22Rv1 (cell line): ENCODE results near the gene CFAP54.

Experiments used
- ZFX ChIP-seq: fragments of 450-650 bp; IDR thresholded peaks from 2 replicates; pipeline ENCODE4 v1.6.1; 2017; ENCODE audit warnings: antibody characterized with exemption, borderline replicate concordance
- TF ChIP-seq, protein P1 (sequence below): fragments of 450-650 bp; IDR thresholded peaks from 2 replicates; pipeline ENCODE4 v1.5.1; 2017; ENCODE audit warnings: mild to moderate bottlenecking

DNA sequence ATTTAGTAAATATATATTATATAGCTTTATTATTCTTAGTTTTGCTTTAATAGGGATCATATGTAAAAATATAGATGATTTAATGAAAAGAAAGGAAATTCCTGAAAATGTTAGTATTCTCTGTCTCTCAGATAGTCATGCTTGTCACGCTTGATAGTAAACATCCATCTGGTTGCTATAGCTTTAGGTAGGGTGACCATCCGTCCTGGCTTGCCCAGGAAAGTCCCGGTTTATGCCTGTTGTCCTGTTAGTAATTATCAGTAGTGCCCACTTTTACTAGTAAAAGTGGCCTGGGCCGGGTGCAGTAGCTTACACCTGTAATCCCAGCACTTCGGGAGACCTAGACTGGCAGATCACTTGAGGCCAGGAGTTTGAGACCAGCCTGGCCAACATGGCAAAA lies 23.8 kb downstream of the CFAP54 start:
- TF ChIP-seq, protein P1, sequence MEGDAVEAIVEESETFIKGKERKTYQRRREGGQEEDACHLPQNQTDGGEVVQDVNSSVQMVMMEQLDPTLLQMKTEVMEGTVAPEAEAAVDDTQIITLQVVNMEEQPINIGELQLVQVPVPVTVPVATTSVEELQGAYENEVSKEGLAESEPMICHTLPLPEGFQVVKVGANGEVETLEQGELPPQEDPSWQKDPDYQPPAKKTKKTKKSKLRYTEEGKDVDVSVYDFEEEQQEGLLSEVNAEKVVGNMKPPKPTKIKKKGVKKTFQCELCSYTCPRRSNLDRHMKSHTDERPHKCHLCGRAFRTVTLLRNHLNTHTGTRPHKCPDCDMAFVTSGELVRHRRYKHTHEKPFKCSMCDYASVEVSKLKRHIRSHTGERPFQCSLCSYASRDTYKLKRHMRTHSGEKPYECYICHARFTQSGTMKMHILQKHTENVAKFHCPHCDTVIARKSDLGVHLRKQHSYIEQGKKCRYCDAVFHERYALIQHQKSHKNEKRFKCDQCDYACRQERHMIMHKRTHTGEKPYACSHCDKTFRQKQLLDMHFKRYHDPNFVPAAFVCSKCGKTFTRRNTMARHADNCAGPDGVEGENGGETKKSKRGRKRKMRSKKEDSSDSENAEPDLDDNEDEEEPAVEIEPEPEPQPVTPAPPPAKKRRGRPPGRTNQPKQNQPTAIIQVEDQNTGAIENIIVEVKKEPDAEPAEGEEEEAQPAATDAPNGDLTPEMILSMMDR, result no peak
- TF ChIP-seq ZFX, result no peak
